HepG2 (cell line): ENCODE measurements around the gene NEAT1. TPM values are rescaled to one million over a fixed set of nuclear protein-coding genes. Genes with fewer than 3 reads are reported as not detected.

ENCODE experiments used
- CC2D1A ChIP-seq: sonication (generic); formaldehyde crosslinking; IDR thresholded peaks from 2 replicates; pipeline ENCODE4 v1.8.1; 2023; ENCODE audit warnings: mild to moderate bottlenecking, missing genetic modification reagents
- CEBPG ChIP-seq: IDR thresholded peaks from 2 replicates; pipeline ENCODE4 v1.6.1; 2016
- CENPX ChIP-seq: sonication (generic); formaldehyde crosslinking; IDR thresholded peaks from 2 replicates; pipeline ENCODE4 v1.9.0; 2021; ENCODE audit warnings: mild to moderate bottlenecking, missing genetic modification reagents, moderate library complexity
- ETV6 ChIP-seq: sonication (generic); formaldehyde crosslinking; conservative IDR thresholded peaks from 2 replicates; pipeline ENCODE4 v1.4.0; 2020; ENCODE audit warnings: missing genetic modification reagents
- FOXC1 ChIP-seq: sonication (generic); formaldehyde crosslinking; IDR thresholded peaks from 2 replicates; pipeline ENCODE4 v1.8.0; 2022; ENCODE audit warnings: mild to moderate bottlenecking, missing genetic modification reagents, borderline replicate concordance
- FOXO1 ChIP-seq: sonication (generic); formaldehyde crosslinking; IDR thresholded peaks from 2 replicates; pipeline ENCODE4 v1.4.0; 2020; ENCODE audit warnings: missing genetic modification reagents
- FOXP1 ChIP-seq, 2 experiments: fragments of 450-650 bp in 1 of 2; IDR thresholded peaks; 2 replicates each; pipeline ENCODE4 v1.6.1; 2017 to 2018; ENCODE audit warnings: antibody characterized with exemption in 1 of 2
- HNRNPK ChIP-seq: fragments of 200-400 bp; formaldehyde crosslinking; IDR thresholded peaks from 2 replicates; pipeline ENCODE4 v1.6.1; 2018; ENCODE audit warnings: low read length, low read depth, moderate library complexity, mild to moderate bottlenecking; ENCODE audit not compliant: poor library complexity, severe bottlenecking
- HOXD1 ChIP-seq: sonication (generic); formaldehyde crosslinking; IDR thresholded peaks from 2 replicates; pipeline ENCODE4 v1.5.0; 2020; ENCODE audit warnings: missing genetic modification reagents
- LCORL ChIP-seq, 2 experiments: fragments of 450-650 bp in 1 of 2; sonication (generic) in 1 of 2; formaldehyde crosslinking in 1 of 2; IDR thresholded peaks; 2 replicates each; pipeline versions ENCODE4 v1.5.0 to v1.6.1; 2017 to 2020; ENCODE audit warnings: antibody characterized with exemption in 1 of 2, missing genetic modification reagents in 1 of 2
- MED8 ChIP-seq: sonication (generic); formaldehyde crosslinking; IDR thresholded peaks from 2 replicates; pipeline ENCODE4 v1.8.1; 2023; ENCODE audit warnings: mild to moderate bottlenecking, missing genetic modification reagents; ENCODE audit not compliant: insufficient replicate concordance
- NKX3-1 ChIP-seq: sonication (generic); formaldehyde crosslinking; IDR thresholded peaks from 2 replicates; pipeline ENCODE4 v1.5.0; 2020; ENCODE audit warnings: missing genetic modification reagents
- NR2F1 ChIP-seq, 2 experiments: fragments of 450-650 bp in 1 of 2; formaldehyde crosslinking in 1 of 2; IDR thresholded peaks; 2 replicates each; pipeline versions ENCODE4 v1.5.0 to v1.6.1; 2016 to 2020; ENCODE audit warnings: mild to moderate bottlenecking in 1 of 2, missing compliant biosample characterization in 1 of 2, missing genetic modification reagents in 1 of 2, moderate library complexity in 1 of 2
- RFX3 ChIP-seq: IDR thresholded peaks from 2 replicates; pipeline ENCODE4 v1.6.1; 2016; ENCODE audit warnings: missing biosample characterization, missing genetic modification reagents
- SMAD1 ChIP-seq: sonication (generic); formaldehyde crosslinking; IDR thresholded peaks from 2 replicates; pipeline ENCODE4 v1.4.0; 2020; ENCODE audit warnings: missing genetic modification reagents, low read depth, mild to moderate bottlenecking, borderline replicate concordance
- SOX5 ChIP-seq: IDR thresholded peaks from 2 replicates; pipeline ENCODE4 v1.6.1; 2016; ENCODE audit warnings: borderline replicate concordance
- SRSF1 ChIP-seq: fragments of 200-400 bp; formaldehyde crosslinking; optimal IDR thresholded peaks from 2 replicates; pipeline ENCODE3; 2017; ENCODE audit warnings: mild to moderate bottlenecking, low read depth, low read length, moderate library complexity
- TCF7 ChIP-seq: sonication (generic); IDR thresholded peaks from 2 replicates; pipeline ENCODE4 v1.6.1; 2016; ENCODE audit warnings: antibody characterized with exemption, low read depth
- TMF1 ChIP-seq: sonication (generic); formaldehyde crosslinking; IDR thresholded peaks from 2 replicates; pipeline ENCODE4 v1.8.1; 2022; ENCODE audit warnings: low read depth, missing genetic modification reagents
- ZBTB42 ChIP-seq: sonication (generic); formaldehyde crosslinking; IDR thresholded peaks from 2 replicates; pipeline ENCODE4 v1.5.0; 2020; ENCODE audit warnings: mild to moderate bottlenecking, missing genetic modification reagents
- ZBTB7B ChIP-seq: sonication (generic); formaldehyde crosslinking; IDR thresholded peaks from 2 replicates; pipeline ENCODE4 v1.4.0; 2020; ENCODE audit warnings: missing genetic modification reagents
- ZIK1 ChIP-seq: sonication (generic); formaldehyde crosslinking; IDR thresholded peaks from 2 replicates; pipeline ENCODE4 v1.5.0; 2020; ENCODE audit warnings: mild to moderate bottlenecking, low read depth, missing genetic modification reagents, borderline replicate concordance
- ZKSCAN8 ChIP-seq: IDR thresholded peaks from 2 replicates; pipeline ENCODE4 v1.6.1; 2016; ENCODE audit warnings: borderline replicate concordance, missing genetic modification reagents, missing compliant biosample characterization
- ZNF468 ChIP-seq: sonication (generic); formaldehyde crosslinking; IDR thresholded peaks from 2 replicates; pipeline ENCODE4 v1.8.0; 2022; ENCODE audit warnings: mild to moderate bottlenecking, moderate library complexity, missing genetic modification reagents
- ZNF644 ChIP-seq: IDR thresholded peaks from 2 replicates; pipeline ENCODE4 v1.6.1; 2016; ENCODE audit warnings: low read depth
- ZNF660 ChIP-seq: sonication (generic); formaldehyde crosslinking; IDR thresholded peaks from 2 replicates; pipeline ENCODE4 v1.5.1; 2020; ENCODE audit warnings: mild to moderate bottlenecking, low read depth, missing genetic modification reagents, borderline replicate concordance
- ZNF891 ChIP-seq: sonication (generic); formaldehyde crosslinking; IDR thresholded peaks from 2 replicates; pipeline ENCODE4 v1.5.0; 2020; ENCODE audit warnings: mild to moderate bottlenecking, missing genetic modification reagents
- polyA plus RNA-seq, 8 experiments: library from polyadenylated mRNA; depleted of rRNA in 3 of 8; stranded (reverse) in 7 of 8; unstranded in 1 of 8; fragments of >200 nt; fragmentation: Illumina TruSeq in 4 of 8; extraction: Trizol in 4 of 8; gene quantifications; 2 replicates each; pipeline versions ENCODE4 v1.2.1 to v1.2.3, GENCODE V29; 2011 to 2016; ENCODE audit warnings: low read depth in 4 of 8, missing spikeins in 1 of 8, mixed read lengths in 1 of 8; ENCODE audit not compliant: insufficient read depth in 1 of 8
- total RNA-seq, 5 experiments: library from RNA; depleted of rRNA; stranded (reverse); fragments of >200 nt; fragmentation: Illumina TruSeq; extraction: Trizol; gene quantifications; 2 replicates each; pipeline ENCODE4 v1.2.3, GENCODE V29; 2016; ENCODE audit warnings: low read depth in 1 of 5
- TF ChIP-seq, protein P1 (sequence below): IDR thresholded peaks from 2 replicates; pipeline ENCODE4 v1.6.1; 2012; ENCODE audit warnings: low read depth, low read length, improper control_type of control experiment
- TF ChIP-seq, protein P2 (sequence below): sonication (generic); formaldehyde crosslinking; IDR thresholded peaks from 2 replicates; pipeline ENCODE4 v1.5.1; 2020; ENCODE audit warnings: missing genetic modification reagents, mild to moderate bottlenecking, borderline replicate concordance

Gene NEAT1
- total and polyA plus RNA-seq, 2 of the 13 experiments (the other 11 are each of a cell fraction or from before 2014, with no cell fraction given) = 20.5 to 41.2 TPM

DNA sequence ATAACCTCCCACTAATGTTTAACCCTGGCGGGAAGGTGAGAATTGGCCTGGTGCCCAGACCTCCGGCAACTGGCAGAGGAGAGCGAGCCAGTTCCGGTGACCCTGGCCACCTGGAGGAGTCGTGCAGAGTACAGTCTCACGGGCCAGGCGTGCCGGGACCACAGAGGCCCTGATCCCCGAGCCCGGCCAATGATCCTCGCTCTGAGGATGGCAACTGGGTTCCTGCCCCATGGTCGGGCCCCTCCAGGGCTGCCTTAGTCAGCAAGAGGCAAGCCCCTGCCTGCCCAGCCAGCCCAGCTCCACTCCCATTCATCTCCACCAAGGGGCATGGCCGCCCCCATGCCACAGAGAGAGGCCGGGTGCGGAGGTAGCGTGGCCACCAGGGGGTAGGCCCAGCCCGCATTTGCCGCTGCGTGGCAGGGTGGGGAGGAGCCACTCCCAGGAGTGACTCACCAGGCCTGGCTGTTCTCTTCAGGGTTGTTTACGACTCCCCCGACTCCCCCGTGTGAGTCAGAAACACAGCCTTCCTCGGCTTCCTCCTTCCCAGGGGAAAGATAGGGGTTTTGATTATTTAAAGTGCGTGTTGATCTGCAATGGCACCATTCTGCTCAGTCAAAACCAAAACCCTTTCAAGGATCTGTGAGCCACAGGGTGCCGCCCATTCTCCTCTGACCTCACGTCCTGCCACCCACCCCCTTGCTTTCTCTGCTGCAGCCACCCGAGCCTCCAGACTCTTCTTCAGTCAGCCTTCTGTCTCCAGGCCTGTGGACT, 40.4 kb upstream of the NEAT1 start, which contains the start of gene SLC25A45 (continued):
- TF ChIP-seq ZIK1 (CRISPR knock-in tag) (peak; percentile 82), FOXP1 (IDR thresholded peaks at IDR 0.05) (peak; percentile 42; the same call in 1 of the 2 replicates), FOXP1 (CRISPR knock-in tag; IDR thresholded peaks at IDR 0.05) (peak; percentile 58; the same call in 1 of the 2 replicates), ZKSCAN8 (peak; percentile 88), HOXD1 (CRISPR knock-in tag) (no peak), NKX3-1 (CRISPR knock-in tag) (no peak), ZNF891 (peak; percentile 90), ZNF660 (CRISPR knock-in tag) (no peak), CEBPG (CRISPR knock-in tag) (peak; percentile 37; the same call in 1 of the 2 replicates), ZNF644 (CRISPR knock-in tag) (no peak), CC2D1A (0 out of 2 replicates have a peak, but pooled peaks have one; percentile 95), ZNF468 (CRISPR knock-in tag) (no peak), RFX3 (CRISPR knock-in tag) (no peak), FOXO1 (CRISPR knock-in tag) (peak; percentile 45), ZBTB42 (peak; percentile 84; the same call in 1 of the 2 replicates), LCORL (IDR thresholded peaks at IDR 0.05) (no peak), LCORL (CRISPR knock-in tag; IDR thresholded peaks at IDR 0.05) (peak; percentile 83; the same call in 1 of the 2 replicates), CENPX (CRISPR knock-in tag) (no peak), SMAD1 (CRISPR knock-in tag) (no peak), HNRNPK (no peak), SRSF1 (peak; percentile 34), SOX5 (CRISPR knock-in tag) (peak; percentile 83), ZBTB7B (CRISPR knock-in tag) (peak; percentile 67), TMF1 (no peak; the same call in 1 of the 2 replicates), NR2F1 (CRISPR knock-in tag; IDR thresholded peaks at IDR 0.05) (peak; percentile 66 to 83; a peak in 3 of 4 replicates), TCF7 (peak; percentile 40), FOXC1 (CRISPR knock-in tag) (peak; percentile 74; the same call in 1 of the 2 replicates), MED8 (CRISPR knock-in tag) (peak; percentile 91), ETV6 (CRISPR knock-in tag) (peak; percentile 9)
- TF ChIP-seq, protein P1, sequence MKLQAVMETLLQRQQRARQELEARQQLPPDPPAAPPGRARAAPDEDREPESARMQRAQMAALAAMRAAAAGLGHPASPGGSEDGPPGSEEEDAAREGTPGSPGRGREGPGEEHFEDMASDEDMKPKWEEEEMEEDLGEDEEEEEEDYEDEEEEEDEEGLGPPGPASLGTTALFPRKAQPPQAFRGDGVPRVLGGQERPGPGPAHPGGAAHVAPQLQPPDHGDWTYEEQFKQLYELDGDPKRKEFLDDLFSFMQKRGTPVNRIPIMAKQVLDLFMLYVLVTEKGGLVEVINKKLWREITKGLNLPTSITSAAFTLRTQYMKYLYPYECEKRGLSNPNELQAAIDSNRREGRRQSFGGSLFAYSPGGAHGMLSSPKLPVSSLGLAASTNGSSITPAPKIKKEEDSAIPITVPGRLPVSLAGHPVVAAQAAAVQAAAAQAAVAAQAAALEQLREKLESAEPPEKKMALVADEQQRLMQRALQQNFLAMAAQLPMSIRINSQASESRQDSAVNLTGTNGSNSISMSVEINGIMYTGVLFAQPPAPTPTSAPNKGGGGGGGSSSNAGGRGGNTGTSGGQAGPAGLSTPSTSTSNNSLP = no peak
- TF ChIP-seq, protein P2, sequence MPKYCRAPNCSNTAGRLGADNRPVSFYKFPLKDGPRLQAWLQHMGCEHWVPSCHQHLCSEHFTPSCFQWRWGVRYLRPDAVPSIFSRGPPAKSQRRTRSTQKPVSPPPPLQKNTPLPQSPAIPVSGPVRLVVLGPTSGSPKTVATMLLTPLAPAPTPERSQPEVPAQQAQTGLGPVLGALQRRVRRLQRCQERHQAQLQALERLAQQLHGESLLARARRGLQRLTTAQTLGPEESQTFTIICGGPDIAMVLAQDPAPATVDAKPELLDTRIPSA (CRISPR knock-in tag) = no peak; the same call in 1 of the 2 replicates
